Subcutaneous adipose tissue (tissue), 4 donors: ENCODE results near the gene KRTAP1-1. TPM values are rescaled to one million over a fixed set of nuclear protein-coding genes. Genes with fewer than 3 reads are reported as not detected.

Experiments used
- CTCF ChIP-seq: fragments of 450-650 bp; IDR thresholded peaks from one replicate; pipeline ENCODE4 v1.5.1; 2016; ENCODE audit warnings: low read depth, mild to moderate bottlenecking, control low read depth, antibody characterized with exemption, moderate library complexity
- total RNA-seq, 4 donors: library from RNA; depleted of rRNA; stranded (reverse); fragments of >200 nt; gene quantifications; one replicate each; pipeline ENCODE4 v1.1.0, GENCODE V29; 2016

Gene KRTAP1-1
- total RNA-seq, 4 donors from 2014 or later, result not detected

- no peak for TF ChIP-seq CTCF
These were observed 28.1 kb downstream of the KRTAP1-1 start for GRCh38 chr17:41013181-41013580.

- no peak for TF ChIP-seq CTCF
These were observed 28.7 kb downstream of the KRTAP1-1 start for GRCh38 chr17:41012326-41013120.

- TF ChIP-seq CTCF, result no peak
These were observed 30.8 kb downstream of the KRTAP1-1 start for GRCh38 chr17:41010441-41010840.

- TF ChIP-seq CTCF, result no peak
These were observed 31.3 kb downstream of the KRTAP1-1 start for GRCh38 chr17:41009936-41010335.

GRCh38 chr17:41009301-41009760 is 31.9 kb downstream of the KRTAP1-1 start:
- TF ChIP-seq CTCF, result no peak

- TF ChIP-seq CTCF, result no peak
These were observed 32.4 kb downstream of the KRTAP1-1 start, which contains the start of gene KRTAP3-1 for GRCh38 chr17:41008811-41009210. KRTAP3-1 (minus strand) TSS chr17:41009128; CDS start chr17:41009074, 54 bp downstream.

- TF ChIP-seq CTCF, result no peak
These were observed 36.9 kb downstream of the KRTAP1-1 start for GRCh38 chr17:41004397-41004796.
